GM19240 (cell line): ENCODE measurements around the gene MCEMP1.

ENCODE experiments used
- DNase-seq: peaks from one replicate; pipeline ENCODE4 v3.0.0; 2011; ENCODE audit warnings: low spot score; ENCODE audit not compliant: insufficient read length

The MCEMP1 gene

GRCh38 chr19:7676854-7677253 is at the start of gene MCEMP1:
Gene MCEMP1 (plus strand): TSS chr19:7677090. CDS start chr19:7677121, 31 bp downstream.
- no peak for DNase-seq

GRCh38 chr19:7627166-7627565 is 49.7 kb upstream of the MCEMP1 start:
- DNase-seq, result no peak

GRCh38 chr19:7628589-7629311 is 48.1 kb upstream of the MCEMP1 start:
- DNase-seq, result no peak

- peak; percentile 100 for DNase-seq
Measured at GRCh38 chr19:7629347-7630054, 47.4 kb upstream of the MCEMP1 start, which contains the start of the genes PET100 and XAB2. Gene PET100 (plus strand): TSS chr19:7629793. CDS start chr19:7629834, 41 bp downstream. Gene XAB2 (minus strand): TSS chr19:7629545. CDS start chr19:7629527, 18 bp downstream.

- DNase-seq, result no peak
Measured at GRCh38 chr19:7631577-7631976, 45.3 kb upstream of the MCEMP1 start.

GRCh38 chr19:7632340-7633203 is 44.3 kb upstream of the MCEMP1 start:
- no peak for DNase-seq

GRCh38 chr19:7633698-7634097 is 43.2 kb upstream of the MCEMP1 start, which contains the start of gene PCP2:
Gene PCP2 (minus strand): TSS chr19:7633719. CDS start chr19:7633457, 262 bp downstream.
- no peak for DNase-seq

- DNase-seq, result no peak
Measured at GRCh38 chr19:7635670-7636069, 41.2 kb upstream of the MCEMP1 start.

GRCh38 chr19:7636317-7636690 is 40.6 kb upstream of the MCEMP1 start:
- no peak for DNase-seq

- peak; percentile 98 for DNase-seq
Measured at GRCh38 chr19:7636691-7637373, 40.1 kb upstream of the MCEMP1 start, which contains the start of gene STXBP2. Gene STXBP2 (plus strand): TSS chr19:7637110. CDS start chr19:7637150, 40 bp downstream.

GRCh38 chr19:7637374-7638256 is 39.3 kb upstream of the MCEMP1 start:
- DNase-seq, result no peak

GRCh38 chr19:7638802-7639465 is 38.0 kb upstream of the MCEMP1 start:
- no peak for DNase-seq

GRCh38 chr19:7639863-7640348 is 37.0 kb upstream of the MCEMP1 start:
- no peak for DNase-seq

GRCh38 chr19:7640803-7641202 is 36.1 kb upstream of the MCEMP1 start:
- no peak for DNase-seq

- DNase-seq, result no peak
Measured at GRCh38 chr19:7641290-7642276, 35.3 kb upstream of the MCEMP1 start.

- DNase-seq, result no peak
Measured at GRCh38 chr19:7642295-7643030, 34.4 kb upstream of the MCEMP1 start.

- DNase-seq, result no peak
Measured at GRCh38 chr19:7643031-7643415, 33.9 kb upstream of the MCEMP1 start.
